Common myeloid progenitor, CD34-positive (primary cell): ENCODE data around the gene PKMYT1.

Experiments
- CTCF ChIA-PET: fragments of 350-600 bp; sonication (Branson Sonifier 250); formaldehyde crosslinking; loops from one replicate; lab custom pipeline; 2021; ENCODE audit warnings: antibody characterized with exemption; lab: Charles Lee
- POLR2A ChIA-PET: fragments of 350-600 bp; sonication (Branson Sonifier 250); formaldehyde crosslinking; loops from one replicate; lab custom pipeline; 2021; ENCODE audit warnings: antibody characterized with exemption; lab: Charles Lee
- DNase-seq, 3 donors: peaks; one replicate each; pipeline versions ENCODE4 v3.0.0 to v3.0.0-alpha.2; 2013
- H3K27ac ChIP-seq, 2 experiments: 1 replicate in 1 of 2; 2 replicates in 1 of 2; pipeline ENCODE4 v1.7.0; 2013; ENCODE audit warnings: inconsistent platforms in 2 of 2, low read length in 2 of 2, mild to moderate bottlenecking in 2 of 2, low read depth in 1 of 2, moderate library complexity in 1 of 2; ENCODE audit not compliant: severe bottlenecking in 2 of 2, insufficient read depth in 1 of 2, poor library complexity in 1 of 2
- H3K27me3 ChIP-seq, 5 experiments: replicated peaks in 2 of 5; 1 replicate in 3 of 5; 2 replicates in 2 of 5; pipeline versions ENCODE4 v1.6.1 to v1.7.0; 2013; ENCODE audit warnings: low read length in 4 of 5, mild to moderate bottlenecking in 2 of 5, moderate library complexity in 2 of 5, inconsistent platforms in 1 of 5; ENCODE audit not compliant: insufficient read depth in 5 of 5, control insufficient read depth in 4 of 5
- H3K36me3 ChIP-seq, 4 experiments: 1 replicate in 2 of 4; 2 replicates in 2 of 4; pipeline versions ENCODE4 v1.6.1 to v1.7.0; 2013; ENCODE audit warnings: low read length in 3 of 4, control low read depth in 1 of 4, mild to moderate bottlenecking in 1 of 4; ENCODE audit not compliant: control insufficient read depth in 4 of 4, insufficient read depth in 4 of 4
- H3K4me1 ChIP-seq, 4 experiments: 1 replicate in 3 of 4; 2 replicates in 1 of 4; pipeline versions ENCODE4 v1.6.1 to v1.7.1; 2013; ENCODE audit warnings: low read length in 3 of 4, mild to moderate bottlenecking in 3 of 4, control low read depth in 1 of 4, inconsistent platforms in 1 of 4, moderate library complexity in 1 of 4; ENCODE audit not compliant: control insufficient read depth in 4 of 4, insufficient read depth in 4 of 4; ENCODE audit errors: control extremely low read depth in 1 of 4
- H3K4me3 ChIP-seq, 7 experiments: 1 replicate in 4 of 7; 2 replicates in 3 of 7; pipeline versions ENCODE4 v1.5.1 to v1.7.0; 2013; ENCODE audit warnings: mild to moderate bottlenecking in 7 of 7, low read length in 6 of 7, moderate library complexity in 6 of 7, inconsistent platforms in 2 of 7, low read depth in 2 of 7, control low read depth in 1 of 7; ENCODE audit not compliant: insufficient read depth in 4 of 7, control insufficient read depth in 1 of 7; ENCODE audit errors: extremely low read depth in 1 of 7
- H3K9me3 ChIP-seq, 5 experiments: 1 replicate in 4 of 5; 2 replicates in 1 of 5; pipeline versions ENCODE4 v1.6.1 to v1.7.1; 2013; ENCODE audit warnings: low read length in 4 of 5, mild to moderate bottlenecking in 2 of 5, inconsistent platforms in 1 of 5, low read depth in 1 of 5, moderate library complexity in 1 of 5; ENCODE audit not compliant: control insufficient read depth in 4 of 5, insufficient read depth in 2 of 5; ENCODE audit errors: control extremely low read depth in 1 of 5
- WGBS: methylation state at CpG from one replicate; pipeline ENCODE4 v1.1.5; 2013; ENCODE audit not compliant: insufficient coverage; 5-methylcytosine and 5-hydroxymethylcytosine counted together

Gene PKMYT1

GRCh38 chr16:3001316-3001715 is 21.1 kb upstream of the PKMYT1 start:
- Histone ChIP-seq H3K4me1 (peaks cover 0 to 18% (median 11%) of the 10 kb centered on the region in 4 experiments), H3K4me3 (no peak overlapping the region), H3K27me3 (no peaks in the 10 kb centered on the region), H3K27ac (no peak overlapping the region), H3K36me3 (peaks cover 0 to 4% (median 1%) of the 10 kb centered on the region in 4 experiments), H3K9me3 (no peaks in the 10 kb centered on the region)
- 87% methylated on average over 7 of the region's 12 CpGs for WGBS
- DNase-seq: no peak
- POLR2A ChIA-PET: no interaction called here
- CTCF ChIA-PET: interaction anchor here (1.1 to 10.6 kb wide), 5 partner anchors 13 to 170 kb away, joined by 4 to 197 read pairs (median 9); partner anchors contain the start of genes CLDN6, HCFC1R1, THOC6 and TNFRSF12A

- H3K4me3 ChIP-seq: no peak overlapping the region
- POLR2A ChIA-PET: no interaction called here
- H3K4me1 ChIP-seq: peaks cover 0 to 10% (median 5%) of the 10 kb centered on the region in 4 experiments
- no peak overlapping the region for H3K27ac ChIP-seq
- H3K27me3 ChIP-seq: no peaks in the 10 kb centered on the region
- WGBS: 93% methylated on average over 3 of the region's 4 CpGs
- DNase-seq: no peak
- no peaks in the 10 kb centered on the region for H3K9me3 ChIP-seq
- H3K36me3 ChIP-seq: peaks cover 0 to 4% (median 1%) of the 10 kb centered on the region in 4 experiments
- CTCF ChIA-PET: interaction anchor here (1.0 to 10.6 kb wide), 5 partner anchors 12 to 30 kb away, joined by 3 to 197 read pairs (median 9); partner anchors contain the start of genes CLDN6, HCFC1R1, THOC6 and TNFRSF12A
Measured at GRCh38 chr16:3000540-3000939, 20.3 kb upstream of the PKMYT1 start.

DNA sequence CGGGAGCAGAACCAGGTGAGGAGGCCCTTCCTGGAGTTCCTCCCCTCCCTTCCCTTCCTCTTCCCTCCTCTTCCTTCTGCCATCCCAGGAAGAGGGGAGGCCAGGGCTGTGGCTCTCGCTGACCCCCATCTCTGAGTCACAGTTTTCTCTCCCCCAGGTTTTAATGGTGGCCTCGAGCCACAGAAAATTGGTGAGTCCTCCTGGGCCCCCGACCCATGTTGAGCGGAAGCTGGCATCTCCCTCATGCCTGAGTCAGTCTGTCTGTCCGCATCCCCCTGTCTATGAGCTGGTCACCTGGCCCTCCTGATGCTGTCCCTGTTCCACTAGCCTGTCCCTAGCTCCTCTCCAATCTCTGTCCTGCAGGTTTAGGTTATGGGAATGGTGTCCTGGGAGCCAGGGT is 19.7 kb upstream of the PKMYT1 start:
- Histone ChIP-seq H3K27ac (no peak overlapping the region), H3K4me1 (peaks cover 0 to 6% (median 2%) of the 10 kb centered on the region in 4 experiments), H3K36me3 (peaks cover 0 to 4% (median 1%) of the 10 kb centered on the region in 4 experiments), H3K9me3 (no peaks in the 10 kb centered on the region), H3K27me3 (no peaks in the 10 kb centered on the region), H3K4me3 (no peak overlapping the region)
- ChIA-PET POLR2A (no interaction called here), CTCF (interaction anchor here (1.0 to 10.6 kb wide), 4 partner anchors 11 to 30 kb away, joined by 3 to 197 read pairs (median 55); partner anchors contain the start of genes CLDN6, HCFC1R1, THOC6 and TNFRSF12A)
- DNase-seq: no peak
- 100% methylated on average over 4 of the region's 6 CpGs for WGBS

DNA sequence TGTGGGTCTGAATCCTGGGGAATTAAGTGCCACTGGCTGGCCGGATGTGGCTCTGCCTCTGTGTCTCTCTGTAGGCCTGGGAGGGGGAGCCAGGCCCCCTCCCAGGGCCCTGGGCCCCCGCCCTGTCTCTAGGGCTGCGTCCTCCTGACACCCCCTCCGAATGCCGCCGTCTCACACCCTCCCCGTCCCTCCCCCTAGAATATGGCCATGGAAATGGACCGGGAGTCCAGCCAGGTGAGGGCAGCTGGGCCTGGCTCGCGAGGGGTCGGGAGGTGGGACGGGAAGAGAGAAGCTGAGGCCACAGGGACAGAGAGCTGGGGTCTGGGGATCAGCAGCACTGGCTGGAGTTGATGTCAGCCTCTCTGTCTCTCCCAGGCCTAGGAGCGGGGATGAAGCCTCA is 16.1 kb upstream of the PKMYT1 start:
- DNase-seq: no peak
- WGBS: 100% methylated on average over 7 of the region's 13 CpGs
- H3K4me1 ChIP-seq: no peaks in the 10 kb centered on the region
- POLR2A ChIA-PET: no interaction called here
- no peaks in the 10 kb centered on the region for H3K36me3 ChIP-seq
- no peak overlapping the region for H3K27ac ChIP-seq
- CTCF ChIA-PET: interaction anchor here (1.1 to 1.8 kb wide), 3 partner anchors 8 to 35 kb away, joined by 3 read pairs; a partner anchor contains a TSS
- H3K27me3 ChIP-seq: no peaks in the 10 kb centered on the region
- no peak overlapping the region for H3K4me3 ChIP-seq
- H3K9me3 ChIP-seq: no peaks in the 10 kb centered on the region

- H3K36me3 ChIP-seq: no peaks in the 10 kb centered on the region
- H3K4me3 ChIP-seq: no peak overlapping the region
- ChIA-PET CTCF (interaction anchor here (0.6 to 1.1 kb wide), 2 partner anchors 9 to 21 kb away, joined by 3 read pairs; no protein-coding TSS in a partner anchor), POLR2A (no interaction called here)
- no peak overlapping the region for H3K27ac ChIP-seq
- no peaks in the 10 kb centered on the region for H3K4me1 ChIP-seq
- no peak for DNase-seq
- H3K9me3 ChIP-seq: no peaks in the 10 kb centered on the region
- WGBS: 98% methylated on average over 7 of the region's 14 CpGs
- no peaks in the 10 kb centered on the region for H3K27me3 ChIP-seq
Measured at GRCh38 chr16:2992383-2993081, 12.3 kb upstream of the PKMYT1 start.

DNA sequence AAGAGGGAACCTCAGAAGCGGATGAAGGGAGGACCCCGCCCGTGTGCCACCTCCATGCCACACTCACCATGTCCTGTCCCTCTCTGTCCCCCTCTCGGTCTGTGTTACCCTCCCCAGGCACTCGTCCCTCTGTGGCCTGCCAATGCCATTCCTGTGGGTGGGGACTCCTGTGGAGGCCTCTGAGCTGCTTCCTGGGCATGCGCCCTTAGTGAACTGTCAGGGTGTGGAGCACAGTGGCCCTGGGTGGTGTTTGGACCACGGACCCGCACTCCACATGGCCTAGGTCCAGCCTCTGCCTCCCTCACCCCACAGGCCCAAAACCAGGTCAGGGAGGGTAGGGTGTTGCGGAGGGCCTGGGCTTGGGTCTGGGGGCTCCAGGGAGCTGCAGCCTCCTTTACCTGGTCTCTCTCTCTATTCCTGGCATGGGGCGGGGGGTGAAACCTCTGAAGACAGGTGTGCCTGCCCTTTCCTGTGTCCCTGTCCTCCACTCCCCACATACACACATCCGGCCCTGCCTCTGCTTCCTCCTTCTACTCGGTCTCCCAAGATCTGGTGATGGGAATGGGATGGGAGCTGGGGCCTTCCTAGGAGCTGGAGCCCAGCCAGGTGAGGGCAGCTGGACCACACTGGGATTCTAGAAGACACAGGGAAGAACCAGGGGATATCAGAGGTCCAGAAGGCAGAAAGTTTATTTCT is 11.5 kb upstream of the PKMYT1 start:
- H3K4me3 ChIP-seq: no peak overlapping the region
- H3K36me3 ChIP-seq: no peaks in the 10 kb centered on the region
- no peaks in the 10 kb centered on the region for H3K9me3 ChIP-seq
- H3K27ac ChIP-seq: no peak overlapping the region
- no peaks in the 10 kb centered on the region for H3K4me1 ChIP-seq
- ChIA-PET POLR2A (no interaction called here), CTCF (interaction anchor here (1.1 kb wide), 1 partner anchor 20 kb away, joined by 3 read pairs; no protein-coding TSS in a partner anchor)
- H3K27me3 ChIP-seq: no peaks in the 10 kb centered on the region
- WGBS: 95% methylated on average over 4 of the region's 12 CpGs
- no peak for DNase-seq
